ENCODE measurements around the gene CHGA.

CHGA gene

DNA sequence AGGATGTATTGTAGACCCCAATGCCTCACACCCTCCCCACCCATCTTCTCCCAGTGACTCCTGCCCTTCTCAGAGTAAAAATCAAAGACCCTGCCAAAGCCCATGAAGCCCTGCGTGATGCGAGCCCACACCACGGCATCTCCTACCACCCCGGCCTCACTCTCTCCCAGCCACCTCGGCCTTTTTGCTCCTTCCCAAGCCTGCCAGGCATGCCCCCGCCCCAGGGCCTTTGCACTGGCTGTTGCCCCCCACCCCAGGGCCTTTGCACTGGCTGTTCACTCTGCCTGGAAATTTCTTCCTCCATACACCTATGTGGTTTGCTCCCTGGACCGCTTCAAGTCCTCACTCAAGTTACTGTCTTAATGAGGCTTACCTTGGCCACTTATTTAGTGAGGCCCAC lies 5.0 kb upstream of the CHGA start:
- Histone ChIP-seq H3K4me3 (ENCODE audit: low read length) (no peak overlapping the region), H3K79me1 (ENCODE audit: low read length) (no peaks in the 10 kb centered on the region), H2AK5ac (ENCODE audit: low read length) (no peak overlapping the region), H2BK120ac (ENCODE audit: low read depth, low read length) (no peak overlapping the region), H3K27ac (ENCODE audit: low read depth, low read length) (no peak overlapping the region), H2BK15ac (replicated peaks; ENCODE audit: low read depth) (no peak overlapping the region), H3K36me3 (ENCODE audit: control insufficient read depth, insufficient read depth, low read length) (no peaks in the 10 kb centered on the region), H3K4ac (ENCODE audit: low read depth, low read length) (no peak overlapping the region), H3K23ac (ENCODE audit: low read length) (no peak overlapping the region), H3K9ac (ENCODE audit: low read length) (no peak overlapping the region), H3K79me2 (ENCODE audit: control insufficient read depth, insufficient read depth, low read length) (no peaks in the 10 kb centered on the region), H3K18ac (ENCODE audit: low read length) (no peak overlapping the region), H3K56ac (ENCODE audit: low read length) (no peak overlapping the region), H3K4me1 (ENCODE audit: control insufficient read depth, low read depth, low read length) (peaks cover 2% of the 10 kb centered on the region), H2BK5ac (ENCODE audit: low read length) (no peak overlapping the region), H4K8ac (ENCODE audit: low read depth, low read length) (no peak overlapping the region), H4K5ac (ENCODE audit: low read length) (no peak overlapping the region), H3K4me2 (ENCODE audit: low read length) (no peak overlapping the region), H3K27me3 (ENCODE audit: insufficient read depth, low read length, poor library complexity) (no peaks in the 10 kb centered on the region)
- WGBS (ENCODE audit: extremely low coverage, insufficient coverage, low lambda C conversion rate) = no CpG with 5 or more reads among the region's 7 CpGs
- DNase-seq = no peak

DNA sequence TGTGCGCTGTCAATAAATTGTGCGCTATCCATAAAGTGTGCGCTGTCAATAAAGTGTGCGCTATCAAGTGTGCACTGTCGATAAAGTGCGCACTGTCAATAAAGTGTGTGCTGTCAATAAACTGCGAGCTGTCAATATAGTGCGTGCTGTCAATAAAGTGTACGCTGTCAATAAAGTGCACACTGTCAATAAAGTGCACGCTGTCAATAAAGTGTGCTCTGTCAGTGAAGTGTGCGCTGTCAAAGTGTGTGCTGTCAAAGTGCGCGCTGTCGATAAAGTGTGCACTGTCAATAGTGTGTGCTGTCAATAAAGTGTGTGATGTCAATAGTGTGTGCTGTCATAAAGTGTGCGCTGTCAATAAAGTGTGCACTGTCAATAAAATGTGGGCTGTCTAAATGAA lies 2.9 kb upstream of the CHGA start:
- no peak overlapping the region for H3K4me3 ChIP-seq (ENCODE audit: low read length)
- no CpG with 5 or more reads among the region's 15 CpGs for WGBS (ENCODE audit: extremely low coverage, insufficient coverage, low lambda C conversion rate)

DNA sequence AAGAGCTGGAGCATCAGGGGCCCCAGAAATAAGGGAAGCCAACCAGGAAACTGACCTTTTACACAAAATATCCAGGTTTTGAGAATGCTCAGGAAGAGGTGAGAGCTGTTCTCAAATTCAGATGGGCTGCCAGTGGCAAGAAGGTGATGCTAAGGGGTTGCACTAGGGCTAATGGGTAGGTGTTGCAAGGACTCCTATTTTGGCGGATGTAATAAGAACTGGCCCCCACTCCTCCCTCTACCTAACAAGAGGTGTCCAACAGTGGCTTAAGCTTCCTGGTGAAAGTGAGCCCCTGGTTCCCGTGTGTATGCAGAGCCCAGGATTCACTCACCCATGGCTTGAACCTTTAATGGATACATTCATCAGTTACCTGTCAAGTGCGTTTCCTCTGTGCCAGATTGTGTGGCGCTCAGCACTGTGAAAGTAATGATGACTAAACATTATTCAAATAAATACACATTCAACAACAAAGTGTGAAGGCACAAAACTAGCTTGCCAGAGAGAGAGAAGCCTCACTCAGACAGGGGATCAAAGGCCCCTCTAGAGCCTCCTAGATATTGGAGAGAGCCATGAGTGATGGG lies 705 bp upstream of the CHGA start:
- H4K8ac ChIP-seq (ENCODE audit: low read depth, low read length) = no peak overlapping the region
- peaks cover 2% of the 10 kb centered on the region for H3K4me1 ChIP-seq (ENCODE audit: control insufficient read depth, low read depth, low read length)
- H3K27me3 ChIP-seq (ENCODE audit: insufficient read depth, low read length, poor library complexity) = no peaks in the 10 kb centered on the region
- no peak overlapping the region for H2BK5ac ChIP-seq (ENCODE audit: low read length)
- H2BK120ac ChIP-seq (ENCODE audit: low read depth, low read length) = no peak overlapping the region
- H3K4ac ChIP-seq (ENCODE audit: low read depth, low read length) = no peak overlapping the region
- H2AK5ac ChIP-seq (ENCODE audit: low read length) = no peak overlapping the region
- peak overlapping the region; percentile 62 for H3K4me2 ChIP-seq (ENCODE audit: low read length)
- no peak overlapping the region for H3K27ac ChIP-seq (ENCODE audit: low read depth, low read length)
- H3K79me1 ChIP-seq (ENCODE audit: low read length) = no peaks in the 10 kb centered on the region
- no peak overlapping the region for H2BK15ac ChIP-seq (replicated peaks; ENCODE audit: low read depth)
- H3K56ac ChIP-seq (ENCODE audit: low read length) = no peak overlapping the region
- no peak overlapping the region for H3K4me3 ChIP-seq (ENCODE audit: low read length)
- H3K36me3 ChIP-seq (ENCODE audit: control insufficient read depth, insufficient read depth, low read length) = no peaks in the 10 kb centered on the region
- H3K23ac ChIP-seq (ENCODE audit: low read length) = no peak overlapping the region
- no peak overlapping the region for H4K5ac ChIP-seq (ENCODE audit: low read length)
- no peak overlapping the region for H3K9ac ChIP-seq (ENCODE audit: low read length)
- H3K18ac ChIP-seq (ENCODE audit: low read length) = no peak overlapping the region
- H3K79me2 ChIP-seq (ENCODE audit: control insufficient read depth, insufficient read depth, low read length) = no peaks in the 10 kb centered on the region
- no CpG with 5 or more reads among the region's 4 CpGs for WGBS (ENCODE audit: extremely low coverage, insufficient coverage, low lambda C conversion rate)
- DNase-seq = no peak

More for the DNA sequence above, 2.9 kb upstream of the CHGA start:
- H4K8ac ChIP-seq (ENCODE audit: low read depth, low read length) = no peak overlapping the region
- no peaks in the 10 kb centered on the region for H3K36me3 ChIP-seq (ENCODE audit: control insufficient read depth, insufficient read depth, low read length)
- H3K18ac ChIP-seq (ENCODE audit: low read length) = no peak overlapping the region
- H3K27ac ChIP-seq (ENCODE audit: low read depth, low read length) = no peak overlapping the region
- H3K79me1 ChIP-seq (ENCODE audit: low read length) = no peaks in the 10 kb centered on the region
- H3K4me1 ChIP-seq (ENCODE audit: control insufficient read depth, low read depth, low read length) = peaks cover 2% of the 10 kb centered on the region
- H3K4me2 ChIP-seq (ENCODE audit: low read length) = no peak overlapping the region
- no peak overlapping the region for H3K56ac ChIP-seq (ENCODE audit: low read length)
- H3K79me2 ChIP-seq (ENCODE audit: control insufficient read depth, insufficient read depth, low read length) = no peaks in the 10 kb centered on the region
- H2BK5ac ChIP-seq (ENCODE audit: low read length) = no peak overlapping the region
- no peak overlapping the region for H2BK15ac ChIP-seq (replicated peaks; ENCODE audit: low read depth)
- H3K23ac ChIP-seq (ENCODE audit: low read length) = no peak overlapping the region
- no peak overlapping the region for H3K9ac ChIP-seq (ENCODE audit: low read length)
- no peaks in the 10 kb centered on the region for H3K27me3 ChIP-seq (ENCODE audit: insufficient read depth, low read length, poor library complexity)
- no peak overlapping the region for H2AK5ac ChIP-seq (ENCODE audit: low read length)
- H3K4ac ChIP-seq (ENCODE audit: low read depth, low read length) = no peak overlapping the region
- DNase-seq = no peak
- H4K5ac ChIP-seq (ENCODE audit: low read length) = no peak overlapping the region
- no peak overlapping the region for H2BK120ac ChIP-seq (ENCODE audit: low read depth, low read length)

DNA sequence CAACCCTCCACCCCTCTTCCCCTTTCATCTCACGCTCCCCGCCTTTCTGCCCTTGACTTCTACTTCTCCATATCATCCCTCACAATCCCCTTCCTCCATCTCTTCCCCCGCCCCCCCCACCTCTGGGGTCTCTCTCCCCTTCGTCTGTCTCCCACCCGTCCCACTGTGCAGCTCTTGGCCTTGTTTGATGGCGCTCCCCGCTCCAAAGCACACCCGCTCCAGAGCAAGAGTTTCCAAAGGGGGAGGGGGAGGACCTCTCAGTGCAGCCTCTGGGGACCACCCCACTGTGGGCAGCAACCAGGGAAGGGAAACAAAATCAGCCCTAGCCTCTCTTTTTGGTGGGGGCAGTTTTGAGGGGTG lies 774 bp downstream of the CHGA start:
- H3K56ac ChIP-seq (ENCODE audit: low read length) = no peak overlapping the region
- no peak overlapping the region for H3K23ac ChIP-seq (ENCODE audit: low read length)
- H4K8ac ChIP-seq (ENCODE audit: low read depth, low read length) = no peak overlapping the region
- no peak overlapping the region for H3K9ac ChIP-seq (ENCODE audit: low read length)
- no peak overlapping the region for H2BK15ac ChIP-seq (replicated peaks; ENCODE audit: low read depth)
- no peak overlapping the region for H3K18ac ChIP-seq (ENCODE audit: low read length)
- no peaks in the 10 kb centered on the region for H3K36me3 ChIP-seq (ENCODE audit: control insufficient read depth, insufficient read depth, low read length)
- H3K4me1 ChIP-seq (ENCODE audit: control insufficient read depth, low read depth, low read length) = peaks cover 2% of the 10 kb centered on the region
- no peak overlapping the region for H3K4ac ChIP-seq (ENCODE audit: low read depth, low read length)
- no peak for DNase-seq
- no peak overlapping the region for H3K4me2 ChIP-seq (ENCODE audit: low read length)
- H3K27ac ChIP-seq (ENCODE audit: low read depth, low read length) = no peak overlapping the region
- H4K5ac ChIP-seq (ENCODE audit: low read length) = no peak overlapping the region
- no peaks in the 10 kb centered on the region for H3K79me2 ChIP-seq (ENCODE audit: control insufficient read depth, insufficient read depth, low read length)
- H3K79me1 ChIP-seq (ENCODE audit: low read length) = no peaks in the 10 kb centered on the region
- WGBS (ENCODE audit: extremely low coverage, insufficient coverage, low lambda C conversion rate) = no CpG with 5 or more reads among the region's 8 CpGs
- no peak overlapping the region for H3K4me3 ChIP-seq (ENCODE audit: low read length)
- no peak overlapping the region for H2AK5ac ChIP-seq (ENCODE audit: low read length)
- no peak overlapping the region for H2BK120ac ChIP-seq (ENCODE audit: low read depth, low read length)
- H2BK5ac ChIP-seq (ENCODE audit: low read length) = no peak overlapping the region
- no peaks in the 10 kb centered on the region for H3K27me3 ChIP-seq (ENCODE audit: insufficient read depth, low read length, poor library complexity)

DNA sequence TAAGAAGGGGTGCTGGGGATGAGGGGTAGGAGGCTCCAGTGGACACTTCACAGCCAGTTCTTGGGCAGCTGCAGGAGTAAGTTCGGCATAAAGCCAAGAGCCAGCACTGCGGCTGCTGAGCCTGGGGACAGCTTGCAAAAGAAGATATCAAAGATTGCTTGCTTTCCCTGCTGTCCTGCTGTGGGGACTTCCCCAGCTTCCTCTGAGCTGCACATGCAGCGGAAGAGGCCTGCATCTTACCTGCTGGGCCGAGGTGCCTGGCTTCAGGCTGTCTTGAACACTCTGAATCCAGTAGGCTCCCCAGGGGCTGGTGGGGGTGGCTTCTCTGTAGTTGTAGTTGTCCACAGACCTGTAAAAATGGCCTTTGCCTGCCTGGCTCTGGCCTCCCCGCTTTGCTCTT lies 1.3 kb downstream of the CHGA start:
- no peak overlapping the region for H2BK5ac ChIP-seq (ENCODE audit: low read length)
- H3K4me2 ChIP-seq (ENCODE audit: low read length) = no peak overlapping the region
- peaks cover 2% of the 10 kb centered on the region for H3K4me1 ChIP-seq (ENCODE audit: control insufficient read depth, low read depth, low read length)
- no peak overlapping the region for H2AK5ac ChIP-seq (ENCODE audit: low read length)
- no peak overlapping the region for H4K8ac ChIP-seq (ENCODE audit: low read depth, low read length)
- no peak overlapping the region for H3K27ac ChIP-seq (ENCODE audit: low read depth, low read length)
- no peak overlapping the region for H2BK120ac ChIP-seq (ENCODE audit: low read depth, low read length)
- DNase-seq = peak; percentile 11
- no peak overlapping the region for H3K9ac ChIP-seq (ENCODE audit: low read length)
- no peak overlapping the region for H3K56ac ChIP-seq (ENCODE audit: low read length)
- H3K23ac ChIP-seq (ENCODE audit: low read length) = no peak overlapping the region
- H3K79me2 ChIP-seq (ENCODE audit: control insufficient read depth, insufficient read depth, low read length) = no peaks in the 10 kb centered on the region
- H4K5ac ChIP-seq (ENCODE audit: low read length) = no peak overlapping the region
- H2BK15ac ChIP-seq (replicated peaks; ENCODE audit: low read depth) = no peak overlapping the region
- H3K36me3 ChIP-seq (ENCODE audit: control insufficient read depth, insufficient read depth, low read length) = no peaks in the 10 kb centered on the region
- no peaks in the 10 kb centered on the region for H3K79me1 ChIP-seq (ENCODE audit: low read length)
- no peak overlapping the region for H3K4me3 ChIP-seq (ENCODE audit: low read length)
- WGBS (ENCODE audit: extremely low coverage, insufficient coverage, low lambda C conversion rate) = no CpG with 5 or more reads among the region's 5 CpGs
- H3K27me3 ChIP-seq (ENCODE audit: insufficient read depth, low read length, poor library complexity) = no peaks in the 10 kb centered on the region
- H3K18ac ChIP-seq (ENCODE audit: low read length) = no peak overlapping the region
- H3K4ac ChIP-seq (ENCODE audit: low read depth, low read length) = no peak overlapping the region

DNA sequence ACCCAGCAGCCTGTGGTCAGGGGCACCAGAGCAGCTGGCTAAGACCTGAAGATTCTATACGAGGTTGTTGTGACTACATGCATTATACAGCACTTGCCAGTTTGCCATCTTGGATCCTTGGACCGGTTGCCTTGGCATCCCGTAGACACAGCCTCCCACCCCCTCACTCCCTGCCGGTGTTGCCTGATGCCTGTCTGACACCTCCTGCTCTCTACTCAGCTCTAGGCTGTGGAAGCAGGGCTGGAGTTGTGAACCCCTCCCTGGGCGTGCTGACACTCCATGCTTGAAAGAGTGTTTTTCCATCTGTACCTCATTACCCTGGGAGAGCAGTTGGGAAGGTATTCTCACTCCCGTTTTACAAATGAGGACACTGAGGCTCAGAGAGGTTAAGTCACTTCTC lies 2.5 kb downstream of the CHGA start:
- H3K4me3 ChIP-seq (ENCODE audit: low read length) = no peak overlapping the region
- WGBS (ENCODE audit: extremely low coverage, insufficient coverage, low lambda C conversion rate) = no CpG with 5 or more reads among the region's 6 CpGs

More for the DNA sequence above, 2.5 kb downstream of the CHGA start:
- Histone ChIP-seq H3K9ac (ENCODE audit: low read length) (no peak overlapping the region), H3K27ac (ENCODE audit: low read depth, low read length) (no peak overlapping the region), H4K8ac (ENCODE audit: low read depth, low read length) (no peak overlapping the region), H2BK5ac (ENCODE audit: low read length) (no peak overlapping the region), H3K18ac (ENCODE audit: low read length) (no peak overlapping the region), H3K79me2 (ENCODE audit: control insufficient read depth, insufficient read depth, low read length) (no peaks in the 10 kb centered on the region), H3K27me3 (ENCODE audit: insufficient read depth, low read length, poor library complexity) (no peaks in the 10 kb centered on the region), H3K36me3 (ENCODE audit: control insufficient read depth, insufficient read depth, low read length) (no peaks in the 10 kb centered on the region), H3K23ac (ENCODE audit: low read length) (no peak overlapping the region), H3K79me1 (ENCODE audit: low read length) (no peaks in the 10 kb centered on the region), H2BK15ac (replicated peaks; ENCODE audit: low read depth) (no peak overlapping the region), H3K4me1 (ENCODE audit: control insufficient read depth, low read depth, low read length) (peaks cover 2% of the 10 kb centered on the region), H2BK120ac (ENCODE audit: low read depth, low read length) (no peak overlapping the region), H2AK5ac (ENCODE audit: low read length) (no peak overlapping the region), H3K4me2 (ENCODE audit: low read length) (no peak overlapping the region), H3K56ac (ENCODE audit: low read length) (no peak overlapping the region), H4K5ac (ENCODE audit: low read length) (no peak overlapping the region), H3K4ac (ENCODE audit: low read depth, low read length) (no peak overlapping the region)
- DNase-seq = peak; percentile 23

All from mesendoderm (in vitro differentiated cells).